GM18505 (cell line): ENCODE results near the gene MYH8.

ENCODE experiments used
- ATAC-seq: cut with Tn5 transposase; IDR thresholded peaks from one replicate; pipeline ENCODE4 v1.9.1; 2021; ENCODE audit not compliant: unreplicated experiment
- POLR2A ChIP-seq: IDR thresholded peaks from 4 replicates; pipeline ENCODE4 v1.6.1; 2011; ENCODE audit warnings: borderline replicate concordance; ENCODE audit not compliant: insufficient read depth, insufficient read length; ENCODE audit errors: extremely low read depth

The MYH8 gene

DNA sequence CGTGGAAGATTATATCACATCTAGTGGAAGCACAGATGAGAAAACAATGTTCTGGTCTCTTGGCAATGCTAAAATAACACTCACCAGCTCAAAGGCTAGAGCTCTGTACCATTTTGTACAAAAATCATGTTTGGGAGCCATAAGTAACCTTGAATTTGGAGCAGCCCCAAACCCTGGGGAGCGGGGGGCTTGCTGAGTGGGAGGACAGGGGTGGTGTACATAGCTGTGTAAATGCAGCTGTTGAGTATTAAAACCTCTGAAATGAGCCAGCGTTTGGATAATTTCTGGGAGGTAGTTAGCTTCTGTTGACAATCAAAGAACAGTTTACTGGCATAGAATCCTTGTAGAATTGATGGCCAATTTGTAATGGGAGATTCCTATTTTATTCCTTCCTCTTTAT is 4.3 kb downstream of the MYH8 start:
- TF ChIP-seq POLR2A: no peak
- ATAC-seq: no peak

DNA sequence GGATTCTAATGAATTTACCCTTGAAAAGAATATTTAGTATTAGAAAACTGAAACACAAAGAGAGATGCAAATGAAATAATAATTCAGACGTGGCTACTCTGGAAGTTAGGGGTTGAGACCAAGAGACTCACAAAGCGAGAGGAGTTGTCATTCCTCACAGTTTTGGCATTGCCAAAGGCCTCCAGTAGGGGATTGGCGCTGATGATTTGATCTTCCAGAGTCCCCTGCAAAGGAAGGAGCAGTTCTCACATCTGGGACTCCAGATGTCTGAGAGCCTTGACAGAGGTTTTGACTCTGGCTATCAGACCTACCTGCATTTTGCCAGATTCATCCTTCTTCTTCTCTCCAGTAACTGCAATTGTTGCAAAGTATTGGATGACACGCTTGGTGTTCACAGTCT is 6.6 kb downstream of the MYH8 start:
- no peak for ATAC-seq
- no peak for TF ChIP-seq POLR2A

DNA sequence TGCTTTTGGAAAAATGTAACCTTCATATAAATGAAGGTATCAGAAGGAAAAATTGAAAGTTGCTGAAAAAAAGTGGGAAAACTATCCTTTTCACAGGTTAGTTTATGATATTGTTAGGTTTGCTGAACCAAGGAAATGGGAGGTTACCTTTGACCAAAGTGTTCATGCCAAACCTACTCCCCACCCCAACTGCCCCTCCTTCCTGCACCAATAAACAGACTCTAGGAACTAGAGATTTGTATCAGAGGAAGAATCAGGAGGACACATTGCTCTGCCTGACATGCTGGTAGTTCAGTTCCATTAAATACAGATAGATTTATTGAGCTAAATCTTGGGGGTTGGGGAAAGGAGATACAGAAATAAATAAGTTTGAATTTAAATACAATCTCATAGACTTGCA is 18.2 kb downstream of the MYH8 start:
- ATAC-seq: no peak
- TF ChIP-seq POLR2A: no peak

DNA sequence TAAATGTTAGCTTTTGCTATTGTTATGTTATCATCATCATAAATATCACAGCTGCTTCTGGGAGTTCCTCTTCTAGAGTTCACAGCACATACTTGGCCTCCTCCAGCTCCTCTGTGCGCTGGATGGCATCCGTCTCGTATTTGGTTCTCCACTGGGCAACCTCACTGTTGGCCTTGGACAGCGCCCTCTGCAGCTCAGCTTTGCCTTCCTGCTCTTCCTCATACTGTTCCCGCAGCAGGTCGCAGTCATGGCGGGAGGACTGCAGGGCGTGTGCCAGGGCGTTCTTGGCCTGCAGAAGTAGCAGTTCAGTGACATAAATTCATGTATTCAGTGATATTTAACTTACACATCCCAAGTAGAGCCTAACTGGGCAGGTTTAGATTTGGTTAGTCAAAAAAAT is 23.4 kb downstream of the MYH8 start:
- no peak for TF ChIP-seq POLR2A
- ATAC-seq: no peak

DNA sequence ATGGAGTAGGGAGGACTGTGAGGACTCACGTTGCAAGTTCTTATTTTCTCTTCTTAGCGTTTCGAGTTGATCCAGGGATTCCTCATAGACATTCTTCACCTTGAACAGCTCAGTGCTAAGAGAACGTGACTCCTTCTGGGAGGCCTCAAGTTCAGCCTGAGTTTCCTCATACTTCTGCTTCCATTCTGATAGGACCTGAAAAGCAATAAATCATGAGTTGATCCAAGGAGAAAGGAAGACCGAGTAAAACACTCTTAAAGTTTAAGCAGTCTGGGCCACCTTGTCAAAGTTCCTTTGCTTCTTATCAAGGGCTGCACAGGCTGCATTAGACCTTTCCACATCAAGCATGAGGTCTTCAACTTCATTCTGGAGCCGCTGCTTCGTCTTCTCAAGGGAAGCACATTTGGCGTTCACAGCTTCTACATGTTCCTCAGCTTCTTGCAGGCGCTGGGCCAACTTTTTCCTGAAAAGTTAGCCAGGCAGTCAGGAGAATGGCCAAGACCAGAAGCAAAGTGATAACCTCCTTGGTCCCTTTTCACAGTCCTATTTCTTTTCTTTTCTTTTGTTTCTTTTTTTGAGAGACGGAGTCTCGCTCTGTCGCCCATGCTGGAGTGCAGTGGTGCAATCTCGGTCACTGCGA is 25.1 kb downstream of the MYH8 start:
- ATAC-seq: no peak
- no peak for TF ChIP-seq POLR2A

DNA sequence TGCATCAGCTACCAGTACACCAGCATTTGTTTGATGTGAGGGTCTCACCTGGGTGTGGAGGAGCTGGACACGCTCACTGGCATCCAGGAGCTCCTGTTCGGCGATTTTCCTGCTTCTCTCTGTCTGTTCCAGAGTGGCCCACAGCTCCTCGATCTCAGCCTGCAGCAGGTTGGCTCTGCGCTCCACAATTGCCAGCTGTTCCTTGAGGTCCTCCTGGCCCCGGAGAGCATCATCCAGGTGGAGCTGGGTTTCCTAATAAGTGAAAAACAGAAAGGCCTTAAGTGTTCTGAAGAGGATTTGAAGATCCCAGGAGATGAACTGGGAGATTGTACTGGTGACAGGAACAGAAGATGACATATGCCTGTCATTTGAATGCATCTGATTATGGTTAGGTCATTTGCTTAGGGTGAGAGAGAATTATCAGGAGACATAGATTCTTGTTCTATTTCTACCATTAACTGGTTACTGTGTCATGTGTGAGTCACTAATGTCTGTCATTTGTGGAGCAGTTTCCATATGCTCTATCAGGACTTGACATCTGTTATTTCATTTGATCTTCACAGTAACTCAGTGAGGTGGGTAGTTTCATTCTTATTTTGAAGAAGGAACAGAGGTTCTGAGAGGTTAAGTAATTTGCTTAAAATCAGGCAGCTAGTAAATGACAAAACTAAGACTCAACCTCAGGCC is 27.4 kb downstream of the MYH8 start:
- ATAC-seq: no peak
- TF ChIP-seq POLR2A: no peak

DNA sequence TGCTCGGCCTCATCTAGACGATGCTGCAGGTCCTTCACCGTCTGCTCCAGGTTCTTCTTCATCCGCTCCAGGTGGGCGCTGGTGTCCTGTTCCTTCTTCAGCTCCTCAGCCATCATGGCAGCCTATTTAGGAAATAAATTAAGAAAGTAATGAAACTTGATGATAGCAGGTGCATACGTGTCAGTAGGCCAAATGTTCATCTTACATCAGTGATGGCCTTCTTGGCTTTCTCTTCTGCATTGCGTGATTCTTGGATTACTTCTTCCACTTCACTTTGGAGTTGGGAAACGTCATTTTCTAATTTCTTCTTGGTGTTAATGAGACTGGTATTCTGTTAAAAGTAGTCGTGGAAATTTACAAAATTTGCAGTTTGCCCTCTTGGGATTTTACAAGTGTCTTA is 28.9 kb downstream of the MYH8 start:
- TF ChIP-seq POLR2A: no peak
- no peak for ATAC-seq

DNA sequence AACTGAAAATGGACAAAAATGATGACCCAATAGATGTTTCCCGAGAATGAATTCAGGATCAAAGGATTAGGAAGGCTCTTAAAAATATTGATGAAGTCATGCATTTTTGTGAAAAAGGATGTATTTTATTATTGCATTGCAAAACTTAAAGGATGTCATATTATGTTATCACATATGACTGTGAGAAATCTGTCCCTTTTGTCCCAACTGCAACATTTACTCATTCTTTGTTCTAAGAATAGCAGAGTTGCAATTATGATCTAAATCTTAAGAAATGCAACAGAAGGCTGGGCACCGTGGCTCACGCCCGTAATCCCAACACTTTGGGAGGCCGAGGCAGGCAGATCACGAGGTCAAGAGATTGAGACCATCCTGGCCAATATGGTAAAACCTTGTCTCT is 35.9 kb downstream of the MYH8 start:
- no peak for TF ChIP-seq POLR2A
- no peak for ATAC-seq

DNA sequence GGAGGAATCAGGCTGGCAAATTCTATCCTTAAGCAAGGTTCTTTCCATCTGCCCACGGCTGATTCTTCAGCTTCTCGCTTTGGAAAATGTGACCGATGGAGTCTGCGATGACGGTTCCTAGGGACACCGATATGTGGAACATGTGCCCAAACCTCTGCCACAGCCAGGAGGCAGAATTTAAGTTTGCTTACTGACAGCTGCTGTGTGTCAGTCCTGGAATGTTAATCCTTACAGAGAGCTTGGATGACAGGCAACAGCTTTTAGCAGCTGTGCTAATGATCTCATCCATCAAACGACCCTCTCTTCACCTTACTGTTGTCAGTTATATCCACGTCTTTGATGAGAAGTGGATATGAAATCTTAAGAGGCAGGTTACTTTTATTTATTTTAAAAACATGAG is 37.6 kb downstream of the MYH8 start:
- TF ChIP-seq POLR2A: no peak
- ATAC-seq: no peak

DNA sequence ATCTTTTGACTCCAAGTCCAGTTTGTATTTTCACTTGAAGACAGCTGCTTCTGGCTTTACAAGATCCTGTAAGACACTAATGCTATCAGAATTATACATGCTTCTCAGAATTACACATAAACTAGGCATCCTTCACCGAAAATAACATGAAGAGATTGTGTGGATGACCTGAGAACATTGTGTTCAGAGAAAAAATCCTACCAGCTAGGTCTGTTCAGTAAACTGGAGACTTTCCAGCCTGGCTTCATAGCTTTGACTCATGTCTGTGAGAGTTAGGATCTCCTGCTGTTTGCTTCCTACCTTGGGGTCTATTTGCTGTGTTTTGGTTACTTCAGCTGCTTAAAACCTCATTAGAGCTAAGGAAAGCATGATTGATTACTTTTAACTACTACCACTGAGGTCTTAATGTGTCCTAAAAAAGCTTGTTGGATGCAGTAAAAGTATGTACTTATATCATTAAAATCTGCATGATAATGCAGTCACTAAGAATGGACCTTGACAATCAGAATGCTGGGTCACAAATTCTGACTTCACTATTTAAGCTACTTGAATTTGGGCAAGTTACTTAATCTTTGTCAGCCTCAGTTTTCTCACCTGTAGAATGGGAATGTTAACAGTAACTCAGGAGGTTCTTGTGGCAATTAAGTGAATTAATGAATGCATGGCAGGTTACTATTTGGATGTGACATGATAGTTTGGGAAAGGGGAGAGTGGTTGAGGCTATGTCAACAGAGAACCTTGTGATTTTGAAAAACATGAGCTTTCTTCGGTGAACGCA is 40.9 kb downstream of the MYH8 start:
- TF ChIP-seq POLR2A: no peak
- no peak for ATAC-seq

DNA sequence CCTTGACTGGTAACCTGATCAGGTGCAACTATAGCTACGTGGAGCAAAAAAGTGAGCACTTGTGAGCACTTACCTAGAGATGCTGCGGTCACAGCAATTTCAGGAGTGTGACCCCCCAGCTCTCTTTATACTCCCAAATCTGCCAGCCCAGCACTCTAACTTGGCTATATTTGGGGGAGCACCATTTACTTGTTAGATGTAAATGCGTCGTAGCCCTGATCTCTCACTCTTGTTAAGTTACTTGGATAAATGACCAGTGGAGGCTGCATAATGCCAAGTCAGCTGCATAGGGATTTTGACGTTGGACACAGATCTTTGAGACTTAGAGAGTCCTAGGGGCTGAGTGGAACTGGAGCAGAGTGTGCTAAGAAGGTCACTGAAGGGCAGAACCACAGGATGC is 48.8 kb downstream of the MYH8 start, which contains the start of gene MYH13:
TSS of gene MYH13 (minus strand) at position 101 of the 400 bp plus-strand sequence. CDS start 8,476 bp downstream, outside the sequence.
- no peak for TF ChIP-seq POLR2A
- no peak for ATAC-seq

DNA sequence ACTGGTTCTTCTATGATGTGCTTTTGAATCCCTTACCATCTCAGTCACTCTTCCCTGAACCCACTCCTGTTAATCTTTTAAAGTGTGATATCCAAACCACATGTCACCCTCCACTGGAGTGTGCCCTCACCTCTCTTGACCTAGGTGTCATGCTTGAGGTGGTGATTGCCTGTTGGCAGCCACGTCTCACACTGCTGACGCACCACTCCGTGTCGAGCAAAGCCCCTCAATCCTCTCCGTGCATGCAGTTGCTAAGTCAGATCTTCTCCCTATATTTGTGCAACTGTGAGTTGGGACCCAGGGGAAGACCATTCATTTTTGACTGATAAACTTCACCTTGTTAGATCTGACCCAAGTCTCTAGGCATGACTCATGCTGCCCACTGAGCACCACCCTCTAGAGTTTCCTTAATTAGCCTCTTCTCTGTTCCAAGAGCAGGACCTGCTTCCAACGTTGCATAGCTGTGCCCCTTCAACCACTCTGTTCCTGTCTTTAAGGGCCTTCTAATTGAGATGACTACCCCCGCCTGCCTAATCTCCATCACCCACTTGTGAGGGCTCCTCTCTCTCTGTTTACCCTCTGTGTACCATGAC is 51.6 kb downstream of the MYH8 start:
- ATAC-seq: no peak
- no peak for TF ChIP-seq POLR2A

DNA sequence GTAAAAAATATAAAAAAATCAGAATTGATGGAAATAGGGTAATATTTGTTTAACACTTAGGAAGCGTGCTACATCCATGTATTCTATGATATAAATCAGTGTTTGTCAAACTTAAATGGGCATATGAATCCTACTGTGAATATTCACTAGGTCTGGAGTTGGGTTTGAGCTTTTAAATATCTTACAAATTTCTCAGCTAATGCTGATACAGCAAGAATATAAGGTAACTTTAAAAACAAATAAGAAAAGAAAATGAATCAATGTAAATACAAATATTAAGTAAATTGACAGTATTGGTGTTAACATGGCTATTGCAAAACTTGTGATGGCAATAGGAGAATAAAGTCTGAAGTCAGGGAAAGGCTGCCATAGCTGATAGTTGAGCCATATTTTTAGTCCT is 52.5 kb downstream of the MYH8 start:
- ATAC-seq: no peak
- no peak for TF ChIP-seq POLR2A
